DND-41 (cell line): ENCODE results near the gene DPP6.

Source experiments
- ATAC-seq: fragments of 200-7000 bp; cut with Tn5 transposase; 3 replicates; pipeline ENCODE4 v1.9.1; 2021; ENCODE audit warnings: low read depth; ENCODE audit not compliant: insufficient read depth
- DNase-seq: peaks from one replicate; pipeline ENCODE4 v3.0.0-alpha.2; 2020
- H2AFZ ChIP-seq: 2 replicates; pipeline ENCODE4 v1.6.0; 2012; ENCODE audit warnings: low read depth, low read length
- H3K27ac ChIP-seq: 2 replicates; pipeline ENCODE4 v1.5.1; 2012; ENCODE audit warnings: low read length, inconsistent platforms
- H3K27me3 ChIP-seq: fragments of 200-600 bp; sonication (generic); 2 replicates; pipeline ENCODE4 v1.6.0; 2012; ENCODE audit warnings: low read length, mild to moderate bottlenecking, inconsistent platforms; ENCODE audit not compliant: insufficient read depth, poor library complexity
- H3K36me3 ChIP-seq: 2 replicates; pipeline ENCODE4 v1.5.1; 2012; ENCODE audit warnings: low read length, inconsistent platforms; ENCODE audit not compliant: insufficient read depth
- H3K4me1 ChIP-seq: 2 replicates; pipeline ENCODE4 v1.5.1; 2012; ENCODE audit warnings: mild to moderate bottlenecking, low read length; ENCODE audit not compliant: insufficient read depth
- H3K4me2 ChIP-seq: 2 replicates; pipeline ENCODE4 v1.6.0; 2012; ENCODE audit warnings: mild to moderate bottlenecking, moderate library complexity, low read length, inconsistent platforms; ENCODE audit not compliant: insufficient read depth
- H3K4me3 ChIP-seq, 2 experiments: fragments of 200-600 bp in 1 of 2; shearing (Covaris generic) in 1 of 2; 2 replicates each; pipeline ENCODE4 v1.5.1; 2012 to 2016; ENCODE audit warnings: inconsistent platforms in 2 of 2, low read length in 2 of 2, mild to moderate bottlenecking in 2 of 2, low read depth in 1 of 2, moderate library complexity in 1 of 2
- H3K79me2 ChIP-seq: 2 replicates; pipeline ENCODE4 v1.6.0; 2012; ENCODE audit warnings: low read length, inconsistent platforms; ENCODE audit not compliant: insufficient read depth
- H3K9ac ChIP-seq: 2 replicates; pipeline ENCODE4 v1.6.0; 2012; ENCODE audit warnings: low read depth, mild to moderate bottlenecking, inconsistent platforms, low read length, moderate library complexity
- H3K9me3 ChIP-seq: 2 replicates; pipeline ENCODE4 v1.5.1; 2012; ENCODE audit warnings: low read length, moderate library complexity, mild to moderate bottlenecking, inconsistent platforms; ENCODE audit not compliant: insufficient read depth, severe bottlenecking
- H4K20me1 ChIP-seq: 2 replicates; pipeline ENCODE4 v1.6.0; 2012; ENCODE audit warnings: low read length; ENCODE audit not compliant: insufficient read depth
- CTCF ChIP-seq: IDR thresholded peaks from 2 replicates; pipeline ENCODE4 v1.5.1; 2012; ENCODE audit warnings: borderline replicate concordance, low read length, moderate library complexity, mild to moderate bottlenecking; ENCODE audit not compliant: poor library complexity, severe bottlenecking; ENCODE audit errors: extremely low read depth
- EZH2 ChIP-seq: IDR thresholded peaks from 3 replicates; pipeline ENCODE4 v1.6.1; 2012; ENCODE audit warnings: borderline replicate concordance, low read depth, mild to moderate bottlenecking, moderate library complexity, low read length, inconsistent platforms; ENCODE audit not compliant: severe bottlenecking

Gene DPP6

GRCh38 chr7:154638286-154638685 lies 586.1 kb downstream of the DPP6 start:
- DNase-seq (no peak), ATAC-seq (no peak)
- Histone ChIP-seq H3K79me2 (no peaks in the 10 kb centered on the region), H3K27ac (no peak overlapping the region), H3K9me3 (no peaks in the 10 kb centered on the region), H2AFZ (no peak overlapping the region), H3K4me1 (no peaks in the 10 kb centered on the region), H3K9ac (no peak overlapping the region), H3K4me2 (no peak overlapping the region), H3K4me3 (no peak overlapping the region), H3K27me3 (no peaks in the 10 kb centered on the region), H3K36me3 (no peaks in the 10 kb centered on the region), H4K20me1 (no peaks in the 10 kb centered on the region)
- TF ChIP-seq EZH2 (no peak), CTCF (no peak)

- H3K4me3 ChIP-seq: no peak overlapping the region
- no peak overlapping the region for H2AFZ ChIP-seq
- no peak overlapping the region for H3K4me2 ChIP-seq
- H3K9me3 ChIP-seq: no peaks in the 10 kb centered on the region
- no peaks in the 10 kb centered on the region for H3K79me2 ChIP-seq
- TF ChIP-seq EZH2 (no peak), CTCF (peak; percentile 39)
- H3K4me1 ChIP-seq: no peaks in the 10 kb centered on the region
- DNase-seq: no peak
- H3K9ac ChIP-seq: no peak overlapping the region
- H4K20me1 ChIP-seq: no peaks in the 10 kb centered on the region
- H3K36me3 ChIP-seq: no peaks in the 10 kb centered on the region
- ATAC-seq: no peak
- no peaks in the 10 kb centered on the region for H3K27me3 ChIP-seq
- no peak overlapping the region for H3K27ac ChIP-seq
Measured at GRCh38 chr7:154640266-154640865, 588.2 kb downstream of the DPP6 start.

DNA sequence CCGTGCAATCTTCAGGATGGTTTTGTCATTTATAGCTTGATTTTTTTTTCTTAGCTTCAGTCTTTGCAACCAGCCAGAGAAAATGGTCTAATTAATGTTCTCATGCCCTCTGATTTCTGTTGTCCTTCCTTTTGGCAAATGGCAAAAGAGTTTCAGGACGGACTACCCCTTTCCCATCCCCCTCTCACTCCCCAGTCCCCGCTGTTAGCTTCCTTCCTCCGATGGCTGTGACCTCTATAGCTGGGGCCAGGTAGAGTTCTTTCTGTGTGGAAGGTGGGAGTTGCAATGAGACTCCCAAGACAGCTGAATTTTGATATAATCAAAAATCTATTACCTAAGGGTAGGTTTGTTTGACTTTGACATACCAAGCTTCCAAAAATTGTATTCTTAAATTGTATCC lies 588.7 kb downstream of the DPP6 start:
- Histone ChIP-seq H3K9ac (no peak overlapping the region), H3K4me3 (no peak overlapping the region), H3K27me3 (no peaks in the 10 kb centered on the region), H3K27ac (no peak overlapping the region), H4K20me1 (no peaks in the 10 kb centered on the region), H3K36me3 (no peaks in the 10 kb centered on the region), H3K4me2 (no peak overlapping the region), H3K9me3 (no peaks in the 10 kb centered on the region), H3K4me1 (no peaks in the 10 kb centered on the region), H3K79me2 (no peaks in the 10 kb centered on the region), H2AFZ (no peak overlapping the region)
- no peak for ATAC-seq
- no peak for DNase-seq
- TF ChIP-seq CTCF (no peak), EZH2 (no peak)
